ENCODE data around the gene SORCS2.
A peak's percentile ranks its signal among the peaks of the same experiment; 100 is the strongest.

DNA sequence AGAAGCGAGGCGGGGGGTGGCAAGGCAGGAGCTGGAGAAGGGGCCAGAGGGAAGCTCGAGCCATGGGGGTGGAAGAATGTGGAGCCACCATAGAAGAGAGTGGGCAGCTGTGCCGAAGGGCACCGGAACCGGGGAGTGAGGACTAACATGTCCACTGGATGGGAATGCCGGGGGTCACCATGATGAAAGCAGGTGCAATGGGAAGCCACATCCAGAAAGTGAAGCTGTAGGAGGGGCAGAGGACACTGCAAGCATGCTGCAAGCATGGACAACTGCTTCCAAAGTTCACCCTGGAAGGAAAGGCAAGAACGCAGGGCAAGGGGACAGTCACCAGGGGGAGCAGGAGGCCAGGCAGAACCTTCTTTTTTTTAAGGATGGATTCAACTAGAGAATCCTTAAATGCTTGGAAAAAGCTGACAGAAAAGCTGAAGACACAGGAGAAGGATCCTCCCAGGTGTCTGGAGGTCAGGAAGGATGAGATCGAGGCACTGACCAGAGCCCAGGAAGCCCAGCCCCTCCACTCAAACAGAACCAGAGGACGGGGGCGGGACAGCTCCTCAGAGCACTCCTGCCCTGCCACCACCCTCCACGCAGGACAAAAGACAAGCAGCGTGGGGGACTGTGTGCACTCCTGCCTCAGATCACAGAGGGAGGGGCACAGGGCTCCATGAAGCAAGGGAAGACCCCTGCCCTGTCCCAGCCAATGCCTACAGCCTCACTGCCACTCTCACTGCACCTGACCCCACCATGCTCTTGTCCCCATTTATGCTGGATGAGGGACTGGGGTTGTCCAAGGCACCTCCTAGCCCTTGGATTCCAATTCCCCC lies 578.1 kb downstream of the SORCS2 start:
- TF ChIP-seq, protein P1, sequence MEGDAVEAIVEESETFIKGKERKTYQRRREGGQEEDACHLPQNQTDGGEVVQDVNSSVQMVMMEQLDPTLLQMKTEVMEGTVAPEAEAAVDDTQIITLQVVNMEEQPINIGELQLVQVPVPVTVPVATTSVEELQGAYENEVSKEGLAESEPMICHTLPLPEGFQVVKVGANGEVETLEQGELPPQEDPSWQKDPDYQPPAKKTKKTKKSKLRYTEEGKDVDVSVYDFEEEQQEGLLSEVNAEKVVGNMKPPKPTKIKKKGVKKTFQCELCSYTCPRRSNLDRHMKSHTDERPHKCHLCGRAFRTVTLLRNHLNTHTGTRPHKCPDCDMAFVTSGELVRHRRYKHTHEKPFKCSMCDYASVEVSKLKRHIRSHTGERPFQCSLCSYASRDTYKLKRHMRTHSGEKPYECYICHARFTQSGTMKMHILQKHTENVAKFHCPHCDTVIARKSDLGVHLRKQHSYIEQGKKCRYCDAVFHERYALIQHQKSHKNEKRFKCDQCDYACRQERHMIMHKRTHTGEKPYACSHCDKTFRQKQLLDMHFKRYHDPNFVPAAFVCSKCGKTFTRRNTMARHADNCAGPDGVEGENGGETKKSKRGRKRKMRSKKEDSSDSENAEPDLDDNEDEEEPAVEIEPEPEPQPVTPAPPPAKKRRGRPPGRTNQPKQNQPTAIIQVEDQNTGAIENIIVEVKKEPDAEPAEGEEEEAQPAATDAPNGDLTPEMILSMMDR (IDR thresholded peaks at IDR 0.05), result peak in 2 of 4 experiments; percentile 20 to 21
- TF ChIP-seq POLR2A (IDR thresholded peaks at IDR 0.05), result no peak

Measured in uterus (tissue), 2 donors.